Non-pigmented ciliary epithelial cell (primary cell): ENCODE measurements around the gene SAMD15.
"Not testable (repeated sequence)": the region's sequence is repeated elsewhere in the genome, so short reads cannot be mapped to it uniquely, and the experiment has no call there.

Source experiments
- DNase-seq: peaks from one replicate; pipeline ENCODE4 v3.0.0-alpha.2; 2010; ENCODE audit warnings: low read depth

SAMD15 gene

DNA sequence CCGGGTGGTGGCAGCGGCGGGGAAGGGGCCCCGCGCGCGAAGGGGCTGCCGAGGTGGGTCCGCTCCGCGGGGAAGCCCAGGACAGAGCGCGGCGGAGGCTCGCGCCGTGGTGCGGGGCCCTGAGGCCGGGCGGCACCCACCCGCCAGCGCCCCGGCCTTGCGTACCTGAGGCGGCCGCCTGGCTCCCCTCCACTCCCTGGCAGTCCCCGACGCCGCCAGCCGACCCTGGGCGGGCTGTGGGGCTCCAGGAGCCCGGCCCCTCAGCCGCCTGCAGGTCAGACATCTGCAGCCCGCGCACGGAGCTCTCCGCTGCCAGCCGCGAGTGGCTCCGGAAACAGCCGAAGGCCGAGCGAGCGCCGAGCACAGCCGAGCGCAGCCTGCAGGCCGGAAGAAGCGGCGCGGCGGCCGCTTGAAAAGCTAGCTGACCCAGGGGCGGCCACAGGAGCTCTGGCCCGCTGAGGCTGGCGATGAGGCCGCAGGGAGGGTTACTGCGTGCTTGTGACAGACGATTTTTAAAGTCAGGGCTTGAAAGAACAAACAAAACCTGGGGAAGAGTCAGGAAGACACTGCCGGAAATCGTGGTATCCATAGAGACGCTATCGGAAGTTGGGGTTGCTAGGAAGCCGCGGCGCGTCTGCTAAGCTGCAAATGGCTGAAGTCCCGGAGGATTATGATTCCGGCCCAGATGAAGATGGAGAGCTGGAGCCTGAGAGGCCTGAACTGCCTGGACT lies at the start of gene SAMD15, which contains the start of gene TMED8:
Gene SAMD15 (plus strand): TSS at position 609 of the 731 bp plus-strand sequence. CDS start 40 bp downstream, at position 649.
Gene TMED8 (minus strand): TSS at position 324 of the 731 bp plus-strand sequence. CDS start 41 bp downstream, at position 283.
- peak; percentile 46 for DNase-seq

- DNase-seq: no peak
Measured at GRCh38 chr14:77329872-77330271, 47.3 kb upstream of the SAMD15 start.

- no peak for DNase-seq
Measured at GRCh38 chr14:77335576-77335975, 41.6 kb upstream of the SAMD15 start.

GRCh38 chr14:77337255-77337654 lies 39.9 kb upstream of the SAMD15 start:
- DNase-seq: not testable (repeated sequence)

DNA sequence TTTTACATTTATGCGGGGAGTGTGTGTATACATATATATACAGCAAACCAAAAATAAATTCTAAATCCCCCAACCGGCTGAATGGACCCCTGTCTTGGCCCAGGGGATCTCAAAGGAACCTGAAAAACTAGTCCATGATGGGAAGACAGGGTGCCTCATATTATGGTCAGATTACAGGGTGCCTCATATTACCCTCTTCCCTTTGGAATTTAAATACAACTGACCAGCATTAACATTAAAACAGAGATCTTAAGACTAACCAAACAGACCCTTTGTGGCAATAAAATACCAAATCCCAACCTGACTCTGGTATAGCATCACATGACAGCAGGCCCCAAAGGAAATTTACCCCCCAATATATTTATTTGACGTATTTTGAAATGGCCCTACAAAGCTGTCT lies 39.3 kb upstream of the SAMD15 start:
- no peak for DNase-seq

GRCh38 chr14:77338302-77338701 lies 38.9 kb upstream of the SAMD15 start:
- DNase-seq: no peak

- DNase-seq: no peak
Measured at GRCh38 chr14:77339407-77339806, 37.8 kb upstream of the SAMD15 start.

- DNase-seq: no peak
Measured at GRCh38 chr14:77340389-77340788, 36.8 kb upstream of the SAMD15 start.

- DNase-seq: no peak
Measured at GRCh38 chr14:77342726-77343397, 34.3 kb upstream of the SAMD15 start.

- DNase-seq: no peak
Measured at GRCh38 chr14:77343662-77344061, 33.5 kb upstream of the SAMD15 start.

DNA sequence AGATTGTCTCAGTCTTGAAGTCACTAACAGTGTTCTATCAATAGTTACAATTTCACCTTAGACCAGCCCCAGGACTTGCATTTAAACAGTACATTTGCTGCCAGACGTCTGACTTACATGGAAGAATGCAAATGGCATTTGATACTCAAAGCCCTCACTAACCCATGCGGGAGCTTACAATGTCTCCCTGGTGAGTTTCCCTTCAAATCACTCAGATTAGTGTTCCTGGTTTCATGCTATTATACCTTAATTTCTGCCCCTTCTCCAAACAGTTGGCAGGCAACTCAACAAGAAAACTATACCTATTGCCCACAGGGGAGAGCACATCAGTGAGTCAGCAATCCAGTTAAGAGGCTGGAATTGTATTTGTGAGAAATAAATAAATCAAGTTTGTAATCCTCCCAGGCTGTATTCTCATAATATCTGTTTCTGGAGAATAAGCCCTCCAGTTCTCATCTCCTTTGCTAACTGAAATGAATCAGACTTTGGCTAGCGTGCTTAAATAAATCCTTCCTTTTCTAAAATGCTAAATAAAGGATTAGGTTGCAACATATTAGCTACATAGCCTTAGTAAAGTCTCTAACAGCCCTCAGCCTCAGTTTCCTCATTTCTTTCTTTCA lies 32.7 kb upstream of the SAMD15 start:
- no peak for DNase-seq

GRCh38 chr14:77346495-77346894 lies 30.7 kb upstream of the SAMD15 start:
- DNase-seq: no peak

DNA sequence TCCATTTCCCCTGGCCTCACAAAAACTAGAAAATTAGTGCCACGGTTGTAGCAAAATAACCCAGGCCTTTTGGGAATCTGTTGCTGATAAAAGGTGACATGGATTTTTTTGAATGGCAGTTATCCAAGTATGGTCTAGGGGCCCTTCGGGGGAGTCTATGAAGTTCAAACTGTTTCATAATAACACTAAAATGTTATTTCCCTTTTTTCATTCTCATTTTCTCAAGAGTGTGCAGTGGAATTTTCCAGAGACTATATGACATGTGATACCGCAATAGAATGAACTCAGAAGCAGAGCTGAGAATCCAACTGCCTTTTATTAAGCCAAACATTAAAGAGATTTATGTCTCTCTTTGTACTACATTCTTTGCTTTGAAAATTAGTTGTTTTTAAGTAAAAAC lies 29.4 kb upstream of the SAMD15 start:
- no peak for DNase-seq

GRCh38 chr14:77353469-77354141 lies 23.6 kb upstream of the SAMD15 start:
- DNase-seq: no peak

GRCh38 chr14:77355811-77356210 lies 21.4 kb upstream of the SAMD15 start:
- DNase-seq: no peak

GRCh38 chr14:77356899-77357298 lies 20.3 kb upstream of the SAMD15 start:
- no peak for DNase-seq

DNA sequence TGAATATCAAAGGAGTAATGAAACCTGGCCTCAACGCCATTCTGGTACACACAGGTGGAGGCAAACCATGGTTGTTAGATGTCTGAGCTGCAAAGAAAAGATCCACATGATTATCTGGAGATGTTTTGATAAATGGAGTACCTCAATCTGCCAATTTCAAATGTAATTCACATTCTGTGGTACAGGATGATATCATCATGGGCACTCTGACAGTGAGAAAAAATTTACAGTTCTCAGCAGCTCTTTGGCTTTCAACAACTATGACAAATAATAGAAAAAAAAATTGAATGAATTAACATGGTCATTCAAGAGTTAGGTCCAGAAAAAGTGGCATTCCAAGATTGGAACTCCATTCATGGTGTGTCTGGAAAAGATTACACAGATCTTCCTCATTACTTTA lies 17.6 kb upstream of the SAMD15 start:
- no peak for DNase-seq

DNA sequence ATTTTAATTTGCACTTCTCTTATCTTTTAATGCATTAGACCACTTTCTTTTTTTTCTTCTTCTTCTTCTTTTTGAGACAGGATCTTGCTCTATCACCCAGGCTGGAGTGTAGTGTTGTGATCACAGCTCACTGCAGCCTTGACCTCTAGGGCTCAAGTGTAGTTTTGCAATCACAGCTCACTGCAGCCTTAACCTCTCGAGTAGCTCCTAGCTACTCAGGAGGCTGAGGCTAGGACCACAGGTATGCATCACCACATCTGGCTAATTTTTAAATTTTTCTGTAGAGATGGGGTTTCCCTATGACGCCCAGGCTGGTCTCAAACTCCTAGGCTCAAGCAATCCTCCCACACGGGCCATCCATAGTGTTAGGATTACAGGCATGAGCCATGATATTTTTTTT lies 13.0 kb upstream of the SAMD15 start:
- DNase-seq: no peak

GRCh38 chr14:77369285-77369684 lies 7.9 kb upstream of the SAMD15 start:
- no peak for DNase-seq

- peak; percentile 27 for DNase-seq
Measured at GRCh38 chr14:77372304-77372841, 4.8 kb upstream of the SAMD15 start.

DNA sequence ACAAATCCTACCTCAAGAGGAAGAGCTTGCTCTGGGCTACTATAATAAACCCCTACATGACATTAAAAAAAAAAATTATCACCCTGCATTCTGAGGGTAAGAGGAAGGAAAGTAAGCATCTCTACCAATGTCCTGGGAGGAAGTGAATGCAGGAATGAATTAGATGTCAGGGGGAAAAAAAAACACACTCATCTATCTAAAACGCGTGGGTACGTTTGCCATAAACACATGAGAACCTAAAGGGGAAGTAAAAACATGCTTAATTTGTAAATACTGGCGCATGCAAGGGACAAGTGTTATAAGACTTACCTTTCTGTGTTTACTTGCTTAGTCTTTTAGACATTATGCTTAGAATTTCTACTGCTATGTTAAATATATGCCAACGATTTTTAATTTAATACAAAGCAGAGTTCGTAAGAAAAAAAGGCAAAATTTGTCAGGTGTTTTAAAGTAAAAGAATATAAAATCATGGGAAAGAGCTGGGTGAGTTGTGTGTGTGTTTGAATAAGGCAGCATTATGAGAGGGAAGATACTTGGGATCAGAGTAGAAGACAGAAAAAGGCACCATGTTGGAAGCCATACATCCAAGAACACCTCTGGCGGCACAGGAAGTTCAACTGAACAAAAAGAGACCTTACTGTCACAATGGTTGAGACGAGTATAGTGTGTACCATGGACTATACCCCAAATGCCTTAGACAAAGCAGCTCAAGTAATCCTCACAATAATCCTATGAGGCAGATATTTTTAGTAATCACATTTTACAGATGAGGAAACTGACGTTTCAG lies 1.8 kb upstream of the SAMD15 start:
- no peak for DNase-seq
